Stimulated activated effector memory CD8-positive, alpha-beta T cell treated with anti-CD3 and anti-CD28 coated beads, Interleukin-12 subunit alpha, Interleukin-12 subunit beta, amount 100 ng/mL, for 72 hours (primary cell): Measurements from ENCODE around the gene CAP2.
A peak's percentile ranks its signal among the peaks of the same experiment; 100 is the strongest.

Source experiments
- ATAC-seq: fragments of 150-1000 bp; cut with Tn5 transposase; 2 replicates; pipeline ENCODE4 v1.10.0; 2021
- DNase-seq, 2 donors: peaks; one replicate each; pipeline ENCODE4 v3.0.0; 2021 to 2022; ENCODE audit warnings: low spot score in 2 of 2
- H3K27ac Mint-ChIP-seq: one replicate; pipeline ENCODE4 v1.8.0; 2022; ENCODE audit warnings: mild to moderate bottlenecking, mixed read lengths
- H3K36me3 Mint-ChIP-seq: one replicate; pipeline ENCODE4 v1.8.0; 2022; ENCODE audit warnings: mild to moderate bottlenecking, mixed read lengths
- H3K4me1 Mint-ChIP-seq: one replicate; pipeline ENCODE4 v1.8.0; 2022; ENCODE audit warnings: mixed read lengths
- H3K4me3 Mint-ChIP-seq: one replicate; pipeline ENCODE4 v1.8.0; 2022; ENCODE audit warnings: mild to moderate bottlenecking, mixed read lengths
- H3K9me3 Mint-ChIP-seq: one replicate; pipeline ENCODE4 v1.8.0; 2022; ENCODE audit warnings: mixed read lengths

Gene CAP2

GRCh38 chr6:17470202-17470937 is 77.0 kb downstream of the CAP2 start:
- no peaks in the 10 kb centered on the region for H3K9me3 Mint-ChIP-seq
- no peak for ATAC-seq
- H3K27ac Mint-ChIP-seq, result no peak overlapping the region
- no peaks in the 10 kb centered on the region for H3K36me3 Mint-ChIP-seq
- DNase-seq, result no peak
- H3K4me3 Mint-ChIP-seq, result no peak overlapping the region
- H3K4me1 Mint-ChIP-seq, result no peaks in the 10 kb centered on the region

GRCh38 chr6:17470938-17471327 is 77.5 kb downstream of the CAP2 start:
- no peak overlapping the region for H3K27ac Mint-ChIP-seq
- no peaks in the 10 kb centered on the region for H3K4me1 Mint-ChIP-seq
- no peaks in the 10 kb centered on the region for H3K9me3 Mint-ChIP-seq
- DNase-seq (no peak), ATAC-seq (no peak)
- no peaks in the 10 kb centered on the region for H3K36me3 Mint-ChIP-seq
- no peak overlapping the region for H3K4me3 Mint-ChIP-seq

- H3K36me3 Mint-ChIP-seq, result no peaks in the 10 kb centered on the region
- H3K9me3 Mint-ChIP-seq, result no peaks in the 10 kb centered on the region
- ATAC-seq (no peak), DNase-seq (no peak)
- H3K27ac Mint-ChIP-seq, result no peak overlapping the region
- H3K4me1 Mint-ChIP-seq, result no peaks in the 10 kb centered on the region
- no peak overlapping the region for H3K4me3 Mint-ChIP-seq
These were observed 79.3 kb downstream of the CAP2 start for GRCh38 chr6:17472653-17473183.

- Mint-ChIP-seq H3K27ac (no peak overlapping the region), H3K4me1 (no peaks in the 10 kb centered on the region), H3K4me3 (no peak overlapping the region), H3K9me3 (no peaks in the 10 kb centered on the region), H3K36me3 (no peaks in the 10 kb centered on the region)
- DNase-seq (no peak), ATAC-seq (no peak)
These were observed 80.2 kb downstream of the CAP2 start for GRCh38 chr6:17473554-17473953.

- Mint-ChIP-seq H3K27ac (no peak overlapping the region), H3K36me3 (no peaks in the 10 kb centered on the region), H3K4me3 (no peak overlapping the region), H3K9me3 (no peaks in the 10 kb centered on the region), H3K4me1 (no peaks in the 10 kb centered on the region)
- DNase-seq (no peak), ATAC-seq (no peak)
These were observed 80.9 kb downstream of the CAP2 start for GRCh38 chr6:17474289-17474688.

- Mint-ChIP-seq H3K4me1 (no peaks in the 10 kb centered on the region), H3K9me3 (no peaks in the 10 kb centered on the region), H3K36me3 (no peaks in the 10 kb centered on the region), H3K27ac (no peak overlapping the region), H3K4me3 (no peak overlapping the region)
- ATAC-seq (no peak), DNase-seq (no peak)
These were observed 82.3 kb downstream of the CAP2 start for GRCh38 chr6:17475606-17476244.

GRCh38 chr6:17476511-17476910 is 83.1 kb downstream of the CAP2 start:
- ATAC-seq (no peak), DNase-seq (no peak)
- H3K9me3 Mint-ChIP-seq, result no peaks in the 10 kb centered on the region
- no peak overlapping the region for H3K27ac Mint-ChIP-seq
- H3K36me3 Mint-ChIP-seq, result no peaks in the 10 kb centered on the region
- no peaks in the 10 kb centered on the region for H3K4me1 Mint-ChIP-seq
- no peak overlapping the region for H3K4me3 Mint-ChIP-seq

- H3K4me3 Mint-ChIP-seq, result no peak overlapping the region
- no peaks in the 10 kb centered on the region for H3K4me1 Mint-ChIP-seq
- DNase-seq (no peak), ATAC-seq (no peak)
- H3K36me3 Mint-ChIP-seq, result no peaks in the 10 kb centered on the region
- no peaks in the 10 kb centered on the region for H3K9me3 Mint-ChIP-seq
- no peak overlapping the region for H3K27ac Mint-ChIP-seq
These were observed 84.0 kb downstream of the CAP2 start for GRCh38 chr6:17477356-17477755.

- ATAC-seq (no peak), DNase-seq (no peak)
- Mint-ChIP-seq H3K4me1 (no peaks in the 10 kb centered on the region), H3K4me3 (no peak overlapping the region), H3K36me3 (no peaks in the 10 kb centered on the region), H3K9me3 (no peaks in the 10 kb centered on the region), H3K27ac (no peak overlapping the region)
These were observed 85.0 kb downstream of the CAP2 start for GRCh38 chr6:17478223-17478907.

GRCh38 chr6:17478946-17479345 is 85.6 kb downstream of the CAP2 start:
- H3K4me1 Mint-ChIP-seq, result no peaks in the 10 kb centered on the region
- H3K36me3 Mint-ChIP-seq, result no peaks in the 10 kb centered on the region
- H3K9me3 Mint-ChIP-seq, result no peaks in the 10 kb centered on the region
- no peak for DNase-seq
- ATAC-seq, result no peak
- H3K4me3 Mint-ChIP-seq, result no peak overlapping the region
- H3K27ac Mint-ChIP-seq, result no peak overlapping the region

GRCh38 chr6:17480476-17480875 is 87.1 kb downstream of the CAP2 start:
- Mint-ChIP-seq H3K4me1 (no peaks in the 10 kb centered on the region), H3K4me3 (no peak overlapping the region), H3K36me3 (no peaks in the 10 kb centered on the region), H3K9me3 (no peaks in the 10 kb centered on the region), H3K27ac (no peak overlapping the region)
- DNase-seq, result no peak
- ATAC-seq, result no peak

- no peaks in the 10 kb centered on the region for H3K36me3 Mint-ChIP-seq
- no peak overlapping the region for H3K27ac Mint-ChIP-seq
- ATAC-seq, result no peak
- H3K9me3 Mint-ChIP-seq, result no peaks in the 10 kb centered on the region
- no peaks in the 10 kb centered on the region for H3K4me1 Mint-ChIP-seq
- no peak overlapping the region for H3K4me3 Mint-ChIP-seq
- DNase-seq, result no peak
These were observed 89.3 kb downstream of the CAP2 start for GRCh38 chr6:17482711-17483110.

- H3K4me1 Mint-ChIP-seq, result no peaks in the 10 kb centered on the region
- no peak overlapping the region for H3K4me3 Mint-ChIP-seq
- no peaks in the 10 kb centered on the region for H3K36me3 Mint-ChIP-seq
- no peaks in the 10 kb centered on the region for H3K9me3 Mint-ChIP-seq
- no peak overlapping the region for H3K27ac Mint-ChIP-seq
- DNase-seq, result no peak
- ATAC-seq, result peak; percentile 24
These were observed 90.1 kb downstream of the CAP2 start for GRCh38 chr6:17483391-17484016.

- Mint-ChIP-seq H3K4me3 (no peak overlapping the region), H3K9me3 (no peaks in the 10 kb centered on the region), H3K36me3 (no peaks in the 10 kb centered on the region), H3K4me1 (no peaks in the 10 kb centered on the region), H3K27ac (no peak overlapping the region)
- no peak for DNase-seq
- ATAC-seq, result no peak
These were observed 90.9 kb downstream of the CAP2 start for GRCh38 chr6:17484201-17484849.

- H3K4me1 Mint-ChIP-seq, result no peaks in the 10 kb centered on the region
- H3K27ac Mint-ChIP-seq, result no peak overlapping the region
- no peak overlapping the region for H3K4me3 Mint-ChIP-seq
- H3K9me3 Mint-ChIP-seq, result no peaks in the 10 kb centered on the region
- no peak for ATAC-seq
- no peak for DNase-seq
- H3K36me3 Mint-ChIP-seq, result no peaks in the 10 kb centered on the region
These were observed 91.8 kb downstream of the CAP2 start for GRCh38 chr6:17485181-17485580.
